OCI-LY7 (cell line): ENCODE results near the gene OVCA2. TPM values are rescaled to one million over a fixed set of nuclear protein-coding genes. Genes with fewer than 3 reads are reported as not detected.

Experiments
- BruUV-seq: library from RNA; stranded (reverse); fragments of 400-500 nt; replicated peaks from 2 replicates; lab custom pipeline; 2021; lab: Mats Ljungman, UMichigan
- CTCF ChIA-PET: fragments of 300-600 bp; sonication (Branson Sonifier 250); formaldehyde crosslinking; loops from one replicate; lab custom pipeline; 2022; ENCODE audit warnings: antibody characterized with exemption; ENCODE audit not compliant: unreplicated experiment; lab: Charles Lee
- POLR2A ChIA-PET: fragments of 300-600 bp; sonication (Branson Sonifier 250); formaldehyde crosslinking; loops from one replicate; lab custom pipeline; 2022; ENCODE audit warnings: antibody characterized with exemption; lab: Charles Lee
- DNase-seq: peaks from one replicate; pipeline ENCODE4 v3.0.0-alpha.2; 2015; ENCODE audit warnings: low spot score
- H2AFZ ChIP-seq: fragments of 200-600 bp; sonication (generic), shearing (Covaris generic); 2 replicates; pipeline ENCODE4 v1.6.1; 2014; ENCODE audit warnings: mild to moderate bottlenecking, antibody characterized with exemption, low read length, moderate library complexity
- H3K27ac ChIP-seq: fragments of 200-600 bp; sonication (generic); 2 replicates; pipeline ENCODE4 v1.5.1; 2014; ENCODE audit warnings: mixed run types, low read depth, mild to moderate bottlenecking, moderate library complexity, low read length, inconsistent platforms; ENCODE audit not compliant: poor library complexity, severe bottlenecking
- H3K36me3 ChIP-seq: fragments of 200-600 bp; sonication (generic); 2 replicates; pipeline ENCODE4 v1.6.1; 2014; ENCODE audit warnings: mild to moderate bottlenecking, antibody characterized with exemption, low read length, moderate library complexity, mixed read lengths; ENCODE audit not compliant: insufficient read depth
- H3K4me1 ChIP-seq: fragments of 200-600 bp; sonication (generic); 2 replicates; pipeline ENCODE4 v1.5.1; 2014; ENCODE audit warnings: mild to moderate bottlenecking, low read length; ENCODE audit not compliant: insufficient read depth, poor library complexity, severe bottlenecking
- H3K4me2 ChIP-seq: fragments of 200-600 bp; sonication (generic); 2 replicates; pipeline ENCODE4 v1.6.1; 2014; ENCODE audit warnings: mild to moderate bottlenecking, low read length
- H3K4me3 ChIP-seq: fragments of 200-600 bp; sonication (generic); 2 replicates; pipeline ENCODE4 v1.5.1; 2014; ENCODE audit warnings: mild to moderate bottlenecking, low read depth, low read length; ENCODE audit not compliant: poor library complexity, severe bottlenecking
- H3K79me2 ChIP-seq: fragments of 200-600 bp; sonication (generic); 2 replicates; pipeline ENCODE4 v1.6.1; 2016; ENCODE audit warnings: low read depth, mild to moderate bottlenecking, low read length, moderate library complexity, mixed read lengths; ENCODE audit not compliant: insufficient read depth
- H3K9me2 ChIP-seq: fragments of 200-600 bp; sonication (generic); 2 replicates; pipeline ENCODE4 v1.6.1; 2016; ENCODE audit warnings: mild to moderate bottlenecking, low read length, mixed read lengths; ENCODE audit not compliant: insufficient read depth
- H3K9me3 ChIP-seq: fragments of 200-600 bp; sonication (generic); 2 replicates; pipeline ENCODE4 v1.6.1; 2014; ENCODE audit warnings: mild to moderate bottlenecking, mixed run types, low read length, mixed read lengths
- H4K20me1 ChIP-seq: fragments of 200-600 bp; sonication (generic); 2 replicates; pipeline ENCODE4 v1.6.1; 2014; ENCODE audit warnings: mild to moderate bottlenecking, antibody characterized with exemption, low read length, moderate library complexity, mixed read lengths; ENCODE audit not compliant: insufficient read depth
- CTCF ChIP-seq: fragments of 200-600 bp; sonication (generic); conservative IDR thresholded peaks from 2 replicates; pipeline ENCODE4 v1.5.1; 2014; ENCODE audit warnings: mild to moderate bottlenecking, antibody characterized with exemption, low read length, moderate library complexity, mixed read lengths
- EZH2phosphoT487 ChIP-seq: fragments of 200-600 bp; sonication (generic); IDR thresholded peaks from 2 replicates; pipeline ENCODE4 v1.6.1; 2018; ENCODE audit warnings: low read depth, borderline replicate concordance, mild to moderate bottlenecking, mixed run types, antibody characterized with exemption, low read length, moderate library complexity, mixed read lengths
- intact Hi-C: fragments of 100-400 bp; cut with micrococcal nuclease; formaldehyde crosslinking; loops from one replicate; pipeline ENCODE4 v1.10.0; 2022; ENCODE audit not compliant: unreplicated experiment
- total RNA-seq, 2 experiments: library from RNA; depleted of rRNA in 1 of 2; stranded (reverse); fragments of >200 nt in 1 of 2; shearing (Covaris generic) in 1 of 2; gene quantifications; 2 replicates each; pipeline ENCODE4 v1.2.3, GENCODE V29; 2014 to 2022

OVCA2 gene
- total RNA-seq, 2 experiments from 2014 or later = 21.9 to 24.0 TPM

DNA sequence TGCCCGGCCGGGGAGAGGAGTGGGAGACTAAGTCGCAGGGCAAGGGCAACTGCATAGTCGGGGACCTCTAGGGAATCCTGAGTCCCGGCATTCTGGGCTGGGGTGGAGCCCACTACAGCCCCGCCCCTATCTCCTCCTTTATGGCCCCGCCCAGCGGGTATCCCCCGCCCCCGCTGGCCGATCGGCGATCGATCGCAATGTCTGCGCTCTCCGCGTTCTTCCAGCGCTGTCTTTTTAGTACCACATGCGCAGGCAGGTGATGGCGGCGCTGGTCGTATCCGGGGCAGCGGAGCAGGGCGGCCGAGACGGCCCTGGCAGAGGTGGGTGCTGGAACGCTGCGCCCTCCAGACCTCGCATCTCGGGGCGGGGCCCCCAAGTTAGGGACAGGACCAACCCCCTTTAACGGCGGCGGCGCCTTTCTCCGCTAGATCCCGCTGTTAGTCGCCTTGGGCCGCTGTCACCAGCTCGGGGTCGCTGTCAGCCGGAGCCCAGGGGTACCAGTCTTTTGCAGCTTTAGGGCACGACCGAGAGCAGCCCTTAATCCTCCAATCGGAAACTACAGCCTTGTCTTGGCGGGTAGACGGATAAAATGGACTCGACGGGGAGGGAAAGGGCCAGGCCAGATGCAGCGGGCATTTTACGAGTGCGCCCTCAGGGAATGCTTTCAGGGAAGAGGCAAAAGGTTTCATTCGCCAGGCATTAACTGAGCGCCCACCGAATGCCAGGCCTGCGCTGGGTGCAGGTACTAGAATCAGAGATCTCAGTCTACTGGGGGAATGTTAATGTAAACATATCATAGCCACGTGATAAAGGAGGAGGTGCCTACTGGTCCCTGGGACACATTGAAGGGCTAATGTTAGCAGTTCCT is 11.7 kb upstream of the OVCA2 start, which contains the start of gene DPH1:
DPH1 (plus strand) TSS at position 243 of the 868 bp plus-strand sequence; CDS start at position 260, 17 bp downstream.
- Histone ChIP-seq H3K4me2 (peak within 1 kb of the TSS; percentile 94), H3K4me3 (peak within 1 kb of the TSS; percentile 88), H3K36me3 (peaks cover 8% of the 10 kb centered on the region; the same call in 1 of the 2 replicates), H3K27ac (peak within 1 kb of the TSS; percentile 26), H3K9me2 (no peaks in the 10 kb centered on the region), H3K9me3 (no peaks in the 10 kb centered on the region), H2AFZ (peak within 1 kb of the TSS; percentile 81), H3K79me2 (peaks cover 10% of the 10 kb centered on the region; the same call in 1 of the 2 replicates), H4K20me1 (no peaks in the 10 kb centered on the region), H3K4me1 (peaks cover 30% of the 10 kb centered on the region)
- POLR2A ChIA-PET = interaction anchor here (0.6 kb wide), 1 partner anchor 134 kb away, joined by 4 read pairs; no protein-coding TSS in a partner anchor
- DNase-seq = peak; percentile 92
- intact Hi-C loops = loop anchor here (1.0 to 2.0 kb wide), 4 partner anchors 122 to 309 kb away; no protein-coding TSS in a partner anchor
- no TSS peak for BruUV-seq
- TF ChIP-seq EZH2phosphoT487 = no peak
- TF ChIP-seq CTCF = no peak
- CTCF ChIA-PET = interaction anchor here (0.5 kb wide), 1 partner anchor 76 kb away, joined by 11 read pairs; no protein-coding TSS in a partner anchor

GRCh38 chr17:2030779-2031163 is 11.1 kb upstream of the OVCA2 start:
- H3K9me3 ChIP-seq = no peaks in the 10 kb centered on the region
- H3K4me1 ChIP-seq = peaks cover 26% of the 10 kb centered on the region
- intact Hi-C loops = loop anchor here (1.0 to 2.0 kb wide), 4 partner anchors 122 to 310 kb away; no protein-coding TSS in a partner anchor
- peak overlapping the region; percentile 26 for H3K27ac ChIP-seq
- TF ChIP-seq EZH2phosphoT487 (no peak), CTCF (peak; percentile 75)
- peaks cover 10% of the 10 kb centered on the region; the same call in 1 of the 2 replicates for H3K79me2 ChIP-seq
- H3K4me2 ChIP-seq = peak overlapping the region; percentile 94
- H2AFZ ChIP-seq = no peak overlapping the region; the same call in 1 of the 2 replicates
- peaks cover 8% of the 10 kb centered on the region; the same call in 1 of the 2 replicates for H3K36me3 ChIP-seq
- H3K9me2 ChIP-seq = no peaks in the 10 kb centered on the region
- ChIA-PET POLR2A (no interaction called here), CTCF (interaction anchor here (0.5 to 0.6 kb wide), 2 partner anchors 76 to 225 kb away, joined by 3 to 11 read pairs; no protein-coding TSS in a partner anchor)
- H3K4me3 ChIP-seq = peak overlapping the region; percentile 88
- BruUV-seq = TSS peak; percentile 67
- DNase-seq = no peak
- H4K20me1 ChIP-seq = no peaks in the 10 kb centered on the region
